ENCODE measurements around the gene OOSP2.

OOSP2 gene

GRCh38 chr11:60077981-60078380, 37.8 kb downstream of the OOSP2 start:
- DNase-seq (ENCODE audit: low read depth in 2 of 3, low spot score in 2 of 3) = no peak

- no peak for DNase-seq (ENCODE audit: low read depth in 2 of 3, low spot score in 2 of 3)
Observed at GRCh38 chr11:60078745-60079144, 38.5 kb downstream of the OOSP2 start.

- DNase-seq (ENCODE audit: low read depth in 2 of 3, low spot score in 2 of 3) = no peak
Observed at GRCh38 chr11:60080535-60080934, 40.3 kb downstream of the OOSP2 start.

- DNase-seq (ENCODE audit: low read depth in 2 of 3, low spot score in 2 of 3) = no peak
Observed at GRCh38 chr11:60084631-60085273, 44.5 kb downstream of the OOSP2 start.

- DNase-seq (ENCODE audit: low read depth in 2 of 3, low spot score in 2 of 3) = no peak
Observed at GRCh38 chr11:60085909-60086308, 45.7 kb downstream of the OOSP2 start.

GRCh38 chr11:60087239-60087638, 47.0 kb downstream of the OOSP2 start:
- DNase-seq (ENCODE audit: low read depth in 2 of 3, low spot score in 2 of 3) = no peak

- DNase-seq (ENCODE audit: low read depth in 2 of 3, low spot score in 2 of 3) = no peak
Observed at GRCh38 chr11:60088364-60088763, 48.2 kb downstream of the OOSP2 start, which contains the start of gene MS4A2. Gene MS4A2, plus strand, starts transcription at chr11:60088664. Its CDS starts 102 bp downstream, at chr11:60088766.

- no peak for DNase-seq (ENCODE audit: low read depth in 2 of 3, low spot score in 2 of 3)
Observed at GRCh38 chr11:60095477-60096120, 55.4 kb downstream of the OOSP2 start.

GRCh38 chr11:60097189-60097588, 57.0 kb downstream of the OOSP2 start:
- no peak for DNase-seq (ENCODE audit: low read depth in 2 of 3, low spot score in 2 of 3)

Data from activated CD8-positive, alpha-beta memory T cell treated with anti-CD3 and anti-CD28 coated beads for 48 hours (primary cell).